GM18907 (cell line): ENCODE data around the gene KIZ.

Experiments used
- ATAC-seq: cut with Tn5 transposase; IDR thresholded peaks from one replicate; pipeline ENCODE4 v1.9.1; 2021; ENCODE audit warnings: mild to moderate bottlenecking, moderate library complexity; ENCODE audit not compliant: unreplicated experiment

The KIZ gene

GRCh38 chr20:21174516-21175239, 48.8 kb downstream of the KIZ start:
- ATAC-seq: no peak

GRCh38 chr20:21175433-21175832, 49.6 kb downstream of the KIZ start:
- no peak for ATAC-seq

- no peak for ATAC-seq
Observed at GRCh38 chr20:21177767-21178166, 51.9 kb downstream of the KIZ start.

GRCh38 chr20:21179757-21180156, 53.9 kb downstream of the KIZ start:
- ATAC-seq: no peak

GRCh38 chr20:21180248-21180647, 54.4 kb downstream of the KIZ start:
- ATAC-seq: no peak

GRCh38 chr20:21181028-21181427, 55.1 kb downstream of the KIZ start:
- no peak for ATAC-seq

GRCh38 chr20:21182832-21183563, 57.1 kb downstream of the KIZ start:
- ATAC-seq: no peak

- ATAC-seq: no peak
Observed at GRCh38 chr20:21183722-21184121, 57.8 kb downstream of the KIZ start.

GRCh38 chr20:21184819-21185218, 58.9 kb downstream of the KIZ start:
- ATAC-seq: no peak

- no peak for ATAC-seq
Observed at GRCh38 chr20:21185849-21186248, 60.0 kb downstream of the KIZ start.

GRCh38 chr20:21189761-21190523, 64.1 kb downstream of the KIZ start:
- no peak for ATAC-seq

GRCh38 chr20:21190869-21191268, 65.0 kb downstream of the KIZ start:
- no peak for ATAC-seq

- ATAC-seq: no peak
Observed at GRCh38 chr20:21191839-21192238, 66.0 kb downstream of the KIZ start.

- no peak for ATAC-seq
Observed at GRCh38 chr20:21202259-21202658, 76.4 kb downstream of the KIZ start.

GRCh38 chr20:21203088-21203656, 77.3 kb downstream of the KIZ start:
- ATAC-seq: no peak

- no peak for ATAC-seq
Observed at GRCh38 chr20:21206584-21206983, 80.7 kb downstream of the KIZ start.

GRCh38 chr20:21208999-21209398, 83.1 kb downstream of the KIZ start:
- no peak for ATAC-seq

GRCh38 chr20:21209668-21210067, 83.8 kb downstream of the KIZ start:
- no peak for ATAC-seq

- ATAC-seq: no peak
Observed at GRCh38 chr20:21213691-21214090, 87.8 kb downstream of the KIZ start.

- no peak for ATAC-seq
Observed at GRCh38 chr20:21214431-21214830, 88.5 kb downstream of the KIZ start.

- no peak for ATAC-seq
Observed at GRCh38 chr20:21219686-21220085, 93.8 kb downstream of the KIZ start.
